Measurements from ENCODE around the gene TEX35. TPM values are rescaled to one million over a fixed set of nuclear protein-coding genes. Genes with fewer than 3 reads are reported as not detected.

Gene TEX35
- total RNA-seq, 2 experiments from 2014 or later, result not detected

DNA sequence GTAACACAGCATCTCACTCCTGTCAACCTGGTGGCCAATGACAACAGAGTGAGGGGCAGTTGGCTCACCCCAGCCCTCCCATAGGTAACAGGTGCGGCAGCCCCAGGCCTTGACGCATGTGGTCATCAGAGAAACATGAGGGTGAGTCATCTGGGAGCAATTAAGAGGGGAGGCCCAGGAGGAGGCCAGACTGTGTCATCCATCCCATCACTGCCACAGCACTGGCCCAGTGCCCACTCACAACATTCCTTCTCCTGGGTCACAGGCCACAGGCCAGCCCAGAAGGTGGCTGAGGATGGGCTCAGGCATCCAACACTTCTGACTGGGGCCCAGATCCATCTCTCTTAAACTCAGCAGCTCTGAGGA lies 17.1 kb downstream of the TEX35 start:
- H3K4me3 ChIP-seq (ENCODE audit: low read depth, low read length, poor library complexity, severe bottlenecking), result no peak overlapping the region
- no peak overlapping the region for H3K4me2 ChIP-seq (ENCODE audit: low read length)
- BruUV-seq (replicated peaks), result no TSS peak
- POLR2A ChIA-PET, result no interaction called here
- CTCF ChIA-PET (ENCODE audit: unreplicated experiment), result no interaction called here
- H3K9me3 ChIP-seq (ENCODE audit: low read length), result no peaks in the 10 kb centered on the region
- H3K79me2 ChIP-seq (ENCODE audit: insufficient read depth, low read depth, low read length), result no peaks in the 10 kb centered on the region
- H3K4me1 ChIP-seq (ENCODE audit: insufficient read depth, low read length, poor library complexity, severe bottlenecking), result no peaks in the 10 kb centered on the region
- intact Hi-C loops (cut with micrococcal nuclease; ENCODE audit: unreplicated experiment), result no loop called here
- TF ChIP-seq EZH2phosphoT487 (IDR thresholded peaks at IDR 0.05; ENCODE audit: borderline replicate concordance, low read depth, low read length), result no peak
- TF ChIP-seq, protein P1, sequence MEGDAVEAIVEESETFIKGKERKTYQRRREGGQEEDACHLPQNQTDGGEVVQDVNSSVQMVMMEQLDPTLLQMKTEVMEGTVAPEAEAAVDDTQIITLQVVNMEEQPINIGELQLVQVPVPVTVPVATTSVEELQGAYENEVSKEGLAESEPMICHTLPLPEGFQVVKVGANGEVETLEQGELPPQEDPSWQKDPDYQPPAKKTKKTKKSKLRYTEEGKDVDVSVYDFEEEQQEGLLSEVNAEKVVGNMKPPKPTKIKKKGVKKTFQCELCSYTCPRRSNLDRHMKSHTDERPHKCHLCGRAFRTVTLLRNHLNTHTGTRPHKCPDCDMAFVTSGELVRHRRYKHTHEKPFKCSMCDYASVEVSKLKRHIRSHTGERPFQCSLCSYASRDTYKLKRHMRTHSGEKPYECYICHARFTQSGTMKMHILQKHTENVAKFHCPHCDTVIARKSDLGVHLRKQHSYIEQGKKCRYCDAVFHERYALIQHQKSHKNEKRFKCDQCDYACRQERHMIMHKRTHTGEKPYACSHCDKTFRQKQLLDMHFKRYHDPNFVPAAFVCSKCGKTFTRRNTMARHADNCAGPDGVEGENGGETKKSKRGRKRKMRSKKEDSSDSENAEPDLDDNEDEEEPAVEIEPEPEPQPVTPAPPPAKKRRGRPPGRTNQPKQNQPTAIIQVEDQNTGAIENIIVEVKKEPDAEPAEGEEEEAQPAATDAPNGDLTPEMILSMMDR (conservative IDR thresholded peaks at IDR 0.05; ENCODE audit: low read length), result no peak
- no peaks in the 10 kb centered on the region for H4K20me1 ChIP-seq (ENCODE audit: insufficient read depth, low read length)
- no peaks in the 10 kb centered on the region for H3K36me3 ChIP-seq (ENCODE audit: insufficient read depth, low read length)
- H3K9me2 ChIP-seq (ENCODE audit: insufficient read depth, low read length), result no peaks in the 10 kb centered on the region
- H3K27ac ChIP-seq (ENCODE audit: low read depth, low read length, poor library complexity, severe bottlenecking), result no peak overlapping the region
- no peak overlapping the region for H2AFZ ChIP-seq (ENCODE audit: low read length)
- no peak for DNase-seq (ENCODE audit: low spot score)

DNA sequence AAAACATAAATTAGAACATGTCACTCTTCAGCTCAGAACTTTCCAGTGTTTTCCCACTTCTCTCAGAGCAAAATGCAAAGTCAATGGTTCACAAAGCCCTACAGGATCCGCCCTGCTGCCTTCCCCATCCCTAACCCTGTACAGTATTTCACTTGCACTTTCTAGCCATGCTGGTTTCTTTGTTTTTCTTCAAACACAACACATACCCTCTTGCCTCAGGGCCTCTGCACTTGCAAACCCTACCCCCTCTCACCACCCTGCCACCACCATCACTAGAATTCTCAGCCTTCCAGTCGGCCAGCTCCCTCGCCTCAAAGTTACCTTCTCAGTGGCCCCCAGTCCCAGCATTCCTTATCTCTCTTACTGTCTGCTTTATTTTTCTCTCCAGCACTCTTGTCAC lies 17.6 kb downstream of the TEX35 start:
- no peak overlapping the region for H2AFZ ChIP-seq (ENCODE audit: low read length)
- CTCF ChIA-PET (ENCODE audit: unreplicated experiment), result interaction anchor here (0.6 kb wide), 1 partner anchor 719 kb away, joined by 3 read pairs; no protein-coding TSS in a partner anchor
- no peak for DNase-seq (ENCODE audit: low spot score)
- no peaks in the 10 kb centered on the region for H4K20me1 ChIP-seq (ENCODE audit: insufficient read depth, low read length)
- no peaks in the 10 kb centered on the region for H3K79me2 ChIP-seq (ENCODE audit: insufficient read depth, low read depth, low read length)
- no peak overlapping the region for H3K4me2 ChIP-seq (ENCODE audit: low read length)
- POLR2A ChIA-PET, result interaction anchor here (0.6 kb wide), 1 partner anchor 508 kb away, joined by 4 read pairs; no protein-coding TSS in a partner anchor
- intact Hi-C loops (cut with micrococcal nuclease; ENCODE audit: unreplicated experiment), result no loop called here
- no peaks in the 10 kb centered on the region for H3K9me2 ChIP-seq (ENCODE audit: insufficient read depth, low read length)
- H3K4me1 ChIP-seq (ENCODE audit: insufficient read depth, low read length, poor library complexity, severe bottlenecking), result no peaks in the 10 kb centered on the region
- no TSS peak for BruUV-seq (replicated peaks)
- H3K36me3 ChIP-seq (ENCODE audit: insufficient read depth, low read length), result no peaks in the 10 kb centered on the region
- no peak overlapping the region for H3K4me3 ChIP-seq (ENCODE audit: low read depth, low read length, poor library complexity, severe bottlenecking)
- no peaks in the 10 kb centered on the region for H3K9me3 ChIP-seq (ENCODE audit: low read length)
- no peak overlapping the region for H3K27ac ChIP-seq (ENCODE audit: low read depth, low read length, poor library complexity, severe bottlenecking)
- TF ChIP-seq, protein P1 (conservative IDR thresholded peaks at IDR 0.05; ENCODE audit: low read length), result no peak

DNA sequence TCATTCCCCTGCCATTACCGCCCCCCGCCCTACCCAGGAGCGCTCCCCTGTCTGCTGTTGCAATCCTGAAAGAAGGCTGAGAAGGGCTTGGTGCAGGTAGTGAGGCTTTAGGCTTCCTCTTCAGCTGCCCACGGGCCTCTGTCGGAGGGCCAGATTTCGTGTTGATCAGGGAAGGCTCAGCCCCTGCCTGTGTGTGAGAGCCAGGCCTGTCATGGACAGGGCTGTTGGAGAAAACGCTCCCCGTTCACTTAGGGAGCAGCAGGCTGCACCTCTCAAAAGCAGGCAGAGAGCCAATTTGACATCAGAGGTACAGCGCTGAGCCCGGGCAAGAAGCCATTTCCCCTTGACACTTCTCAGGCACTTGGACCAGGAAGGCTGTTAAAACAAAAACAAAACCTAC lies 19.0 kb downstream of the TEX35 start:
- H3K4me1 ChIP-seq (ENCODE audit: insufficient read depth, low read length, poor library complexity, severe bottlenecking), result no peaks in the 10 kb centered on the region
- BruUV-seq (replicated peaks), result no TSS peak
- ChIA-PET CTCF (ENCODE audit: unreplicated experiment) (interaction anchor here (3.9 kb wide), 1 partner anchor 471 kb away, joined by 34 read pairs; no protein-coding TSS in a partner anchor), POLR2A (interaction anchor here (1.9 kb wide), 1 partner anchor 471 kb away, joined by 5 read pairs; no protein-coding TSS in a partner anchor)
- H3K79me2 ChIP-seq (ENCODE audit: insufficient read depth, low read depth, low read length), result no peaks in the 10 kb centered on the region
- no peak for DNase-seq (ENCODE audit: low spot score)
- no peak overlapping the region for H3K4me3 ChIP-seq (ENCODE audit: low read depth, low read length, poor library complexity, severe bottlenecking)
- no peak overlapping the region for H3K27ac ChIP-seq (ENCODE audit: low read depth, low read length, poor library complexity, severe bottlenecking)
- H2AFZ ChIP-seq (ENCODE audit: low read length), result 0 out of 2 replicates have a peak overlapping the region, but pooled peaks have one; percentile 27
- intact Hi-C loops (cut with micrococcal nuclease; ENCODE audit: unreplicated experiment), result loop anchor here (1.0 to 2.0 kb wide), 2 partner anchors 470 to 537 kb away; no protein-coding TSS in a partner anchor
- H3K9me3 ChIP-seq (ENCODE audit: low read length), result no peaks in the 10 kb centered on the region
- H3K36me3 ChIP-seq (ENCODE audit: insufficient read depth, low read length), result no peaks in the 10 kb centered on the region
- H3K4me2 ChIP-seq (ENCODE audit: low read length), result no peak overlapping the region
- H3K9me2 ChIP-seq (ENCODE audit: insufficient read depth, low read length), result no peaks in the 10 kb centered on the region
- no peaks in the 10 kb centered on the region for H4K20me1 ChIP-seq (ENCODE audit: insufficient read depth, low read length)
- no peak for TF ChIP-seq EZH2phosphoT487 (IDR thresholded peaks at IDR 0.05; ENCODE audit: borderline replicate concordance, low read depth, low read length)
- TF ChIP-seq, protein P1 (conservative IDR thresholded peaks at IDR 0.05; ENCODE audit: low read length), result no peak
